Measurements from ENCODE around the gene DIS3L. TPM values are rescaled to one million over a fixed set of nuclear protein-coding genes. Genes with fewer than 3 reads are reported as not detected.

The DIS3L gene
- total RNA-seq, 2 donors from 2014 or later: 23.6 to 54.7 TPM

DNA sequence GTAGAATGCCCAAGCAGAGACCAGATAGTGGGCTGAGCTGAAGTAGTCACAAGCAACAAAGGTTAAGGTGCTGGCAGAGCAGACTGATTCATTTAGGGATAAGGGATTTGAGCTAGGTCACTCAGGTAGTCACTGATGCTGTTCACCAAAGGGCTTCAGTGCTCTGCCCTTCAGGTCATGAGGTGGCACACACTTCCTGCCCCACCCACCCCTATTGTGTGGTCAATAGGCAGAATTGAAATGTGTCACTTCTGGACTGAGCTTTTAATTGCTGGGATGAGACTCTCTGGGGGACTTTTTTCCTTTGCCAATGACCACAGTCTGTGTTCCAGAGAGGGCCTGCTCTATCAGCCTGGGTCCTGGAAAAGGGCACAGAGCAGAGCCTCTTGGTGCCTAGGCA, 2.9 kb upstream of the DIS3L start:
- H3K27ac ChIP-seq: no peak overlapping the region
- H3K27me3 ChIP-seq: no peaks in the 10 kb centered on the region
- H3K4me1 ChIP-seq: peaks cover 0 to 31% of the 10 kb centered on the region in 2 donors
- no peaks in the 10 kb centered on the region for H3K9me3 ChIP-seq
- TF ChIP-seq, protein P1, sequence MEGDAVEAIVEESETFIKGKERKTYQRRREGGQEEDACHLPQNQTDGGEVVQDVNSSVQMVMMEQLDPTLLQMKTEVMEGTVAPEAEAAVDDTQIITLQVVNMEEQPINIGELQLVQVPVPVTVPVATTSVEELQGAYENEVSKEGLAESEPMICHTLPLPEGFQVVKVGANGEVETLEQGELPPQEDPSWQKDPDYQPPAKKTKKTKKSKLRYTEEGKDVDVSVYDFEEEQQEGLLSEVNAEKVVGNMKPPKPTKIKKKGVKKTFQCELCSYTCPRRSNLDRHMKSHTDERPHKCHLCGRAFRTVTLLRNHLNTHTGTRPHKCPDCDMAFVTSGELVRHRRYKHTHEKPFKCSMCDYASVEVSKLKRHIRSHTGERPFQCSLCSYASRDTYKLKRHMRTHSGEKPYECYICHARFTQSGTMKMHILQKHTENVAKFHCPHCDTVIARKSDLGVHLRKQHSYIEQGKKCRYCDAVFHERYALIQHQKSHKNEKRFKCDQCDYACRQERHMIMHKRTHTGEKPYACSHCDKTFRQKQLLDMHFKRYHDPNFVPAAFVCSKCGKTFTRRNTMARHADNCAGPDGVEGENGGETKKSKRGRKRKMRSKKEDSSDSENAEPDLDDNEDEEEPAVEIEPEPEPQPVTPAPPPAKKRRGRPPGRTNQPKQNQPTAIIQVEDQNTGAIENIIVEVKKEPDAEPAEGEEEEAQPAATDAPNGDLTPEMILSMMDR (IDR thresholded peaks at IDR 0.05): no peak
- H3K36me3 ChIP-seq: no peaks in the 10 kb centered on the region
- no peak for DNase-seq (ENCODE audit: low spot score)
- H3K4me3 ChIP-seq: no peak overlapping the region

DNA sequence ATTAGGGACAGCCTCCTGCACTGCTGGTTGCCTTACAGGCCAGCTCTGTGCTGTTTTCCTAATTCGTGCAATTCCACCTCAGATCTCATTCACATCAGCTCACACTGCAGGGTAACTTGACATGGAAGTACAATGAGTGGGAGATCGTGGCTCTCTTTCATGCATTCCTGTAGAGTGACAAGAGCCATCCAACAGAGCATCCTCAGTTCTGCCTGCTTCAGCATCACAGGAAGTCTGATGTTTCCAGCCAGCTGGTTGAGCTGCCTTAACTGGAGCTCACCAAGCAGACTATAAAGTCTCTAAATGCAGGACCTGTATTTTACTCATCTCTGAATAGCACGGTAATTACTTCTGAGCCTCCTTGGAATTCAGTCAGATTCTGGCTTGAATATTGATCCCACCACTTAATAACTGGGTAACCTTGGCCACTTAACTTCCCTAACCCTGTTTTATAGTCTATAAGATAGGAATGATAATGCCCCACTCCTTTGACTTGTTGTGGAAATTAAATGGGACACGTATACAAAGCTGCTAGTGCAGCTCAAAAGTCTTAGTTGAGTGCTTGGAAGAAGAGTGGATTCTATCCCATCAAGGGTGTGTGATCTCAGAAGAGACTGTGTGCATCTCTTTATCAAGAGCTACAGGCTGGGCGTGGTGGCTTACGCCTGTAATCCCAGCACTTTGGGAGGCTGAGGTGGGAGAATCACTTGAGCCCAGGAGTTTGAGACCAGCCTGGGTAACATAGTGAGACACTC, 1.4 kb upstream of the DIS3L start:
- no peaks in the 10 kb centered on the region for H3K27me3 ChIP-seq
- H3K36me3 ChIP-seq: no peaks in the 10 kb centered on the region
- H3K27ac ChIP-seq: no peak overlapping the region
- TF ChIP-seq, protein P1 (IDR thresholded peaks at IDR 0.05): no peak
- no peaks in the 10 kb centered on the region for H3K9me3 ChIP-seq
- no peak for DNase-seq (ENCODE audit: low spot score)
- H3K4me3 ChIP-seq: no peak overlapping the region
- H3K4me1 ChIP-seq: peaks cover 0 to 32% of the 10 kb centered on the region in 2 donors

DNA sequence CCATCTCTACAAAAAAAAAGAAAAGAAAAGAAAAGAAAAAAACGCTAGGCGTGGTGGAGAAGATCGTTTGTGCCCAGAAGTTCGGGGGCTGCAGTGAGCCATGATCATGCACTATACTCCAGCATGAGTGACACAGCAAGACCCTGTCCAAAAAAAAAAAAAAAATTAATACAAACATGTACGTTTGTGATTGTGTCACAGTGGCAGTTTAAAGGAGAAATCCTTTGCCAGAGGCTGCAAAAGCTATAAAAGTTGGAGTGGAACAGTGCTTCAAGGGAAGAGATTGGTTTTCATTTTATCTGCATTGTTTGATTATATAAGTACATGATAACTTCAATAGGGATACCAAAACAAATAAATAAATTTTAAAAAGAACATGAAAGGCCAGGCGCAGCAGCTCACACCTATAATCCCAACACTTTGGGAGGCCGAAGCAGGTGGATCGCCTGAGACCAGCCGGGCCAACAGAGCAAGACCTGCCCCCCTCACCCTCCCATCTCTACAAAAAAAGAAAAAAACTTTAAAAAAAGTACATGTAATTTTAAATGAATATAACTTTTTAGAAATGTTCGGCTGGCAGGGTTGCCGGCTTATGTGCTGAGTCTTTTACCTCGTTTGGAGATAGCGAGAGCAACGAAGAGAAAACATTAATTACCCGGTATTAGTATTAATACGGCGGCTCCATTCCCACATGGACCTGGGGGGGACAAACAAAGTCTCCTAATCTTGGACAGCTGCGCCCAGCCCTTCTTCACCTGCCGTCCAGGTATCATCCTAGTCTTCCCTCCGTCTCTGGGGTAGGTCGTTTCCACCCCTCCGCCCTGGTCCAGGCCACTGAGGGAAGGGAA, 573 bp upstream of the DIS3L start:
- Histone ChIP-seq H3K36me3 (no peaks in the 10 kb centered on the region), H3K27ac (peak overlapping the region; percentile 89 to 92), H3K4me3 (peak overlapping the region; percentile 59 to 78), H3K4me1 (peaks cover 0 to 32% of the 10 kb centered on the region in 2 donors), H3K27me3 (no peaks in the 10 kb centered on the region), H3K9me3 (no peaks in the 10 kb centered on the region)
- TF ChIP-seq, protein P1 (IDR thresholded peaks at IDR 0.05): no peak
- DNase-seq (ENCODE audit: low spot score): no peak

DNA sequence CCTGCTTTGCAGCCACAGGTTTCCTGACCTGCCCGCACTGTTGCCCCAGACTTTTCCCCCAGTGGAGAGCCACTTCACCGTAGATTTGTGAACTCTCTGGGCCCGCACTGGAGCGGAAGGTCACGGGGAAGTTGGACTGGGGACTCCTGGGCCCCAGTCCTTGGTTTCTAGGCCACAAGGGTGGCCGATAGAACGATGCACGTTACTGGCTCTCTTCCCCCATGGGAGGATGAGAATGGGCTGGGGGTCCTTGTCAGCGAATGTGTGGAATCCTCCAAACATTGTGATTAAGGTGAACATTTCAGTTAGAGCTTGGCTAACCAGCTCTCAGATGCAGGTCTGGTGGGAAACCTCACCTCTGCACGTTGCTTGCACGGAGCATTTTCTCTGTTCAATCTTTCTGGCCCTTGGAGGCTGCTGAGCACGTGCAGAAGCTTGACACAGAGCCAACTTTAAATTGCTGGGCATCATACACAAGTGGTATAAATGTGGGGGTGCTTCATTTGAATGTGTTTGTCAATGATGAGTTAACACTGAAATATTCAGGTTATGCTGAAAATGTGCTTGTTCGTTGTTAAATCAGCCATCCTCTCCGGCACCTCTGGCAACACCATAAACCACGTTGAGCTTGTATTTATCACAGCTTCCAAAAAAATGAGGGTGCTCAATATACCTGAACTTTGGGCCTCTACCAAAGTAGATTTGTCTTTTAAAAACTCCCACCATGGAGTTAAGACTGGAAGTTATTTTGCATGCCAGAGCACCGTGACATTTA, 976 bp downstream of the DIS3L start:
- peak overlapping the region; percentile 89 to 92 for H3K27ac ChIP-seq
- H3K27me3 ChIP-seq: no peaks in the 10 kb centered on the region
- TF ChIP-seq, protein P1 (IDR thresholded peaks at IDR 0.05): no peak
- no peaks in the 10 kb centered on the region for H3K9me3 ChIP-seq
- DNase-seq (ENCODE audit: low spot score): peak; percentile 58
- H3K4me3 ChIP-seq: peak overlapping the region; percentile 59 to 78
- H3K4me1 ChIP-seq: peaks cover 0 to 32% of the 10 kb centered on the region in 2 donors
- H3K36me3 ChIP-seq: no peaks in the 10 kb centered on the region

DNA sequence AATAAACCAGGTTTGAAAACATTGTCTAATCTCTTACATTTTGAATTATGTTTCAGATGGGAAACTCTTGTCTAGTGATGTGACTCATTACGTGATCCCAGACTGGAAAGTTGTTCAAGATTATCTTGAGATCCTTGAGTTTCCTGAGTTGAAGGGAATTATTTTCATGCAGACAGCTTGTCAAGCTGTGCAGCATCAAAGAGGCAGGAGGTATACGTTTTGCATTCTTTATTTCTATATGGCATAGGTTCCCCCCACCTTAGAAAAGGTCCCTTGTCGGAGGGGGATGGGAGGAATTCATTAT, 1.5 kb downstream of the DIS3L start:
- no peak for DNase-seq (ENCODE audit: low spot score)

More for the DNA sequence above, 1.5 kb downstream of the DIS3L start:
- Histone ChIP-seq H3K9me3 (no peaks in the 10 kb centered on the region), H3K27ac (no peak overlapping the region), H3K4me1 (peaks cover 0 to 32% of the 10 kb centered on the region in 2 donors), H3K4me3 (no peak overlapping the region), H3K36me3 (no peaks in the 10 kb centered on the region), H3K27me3 (no peaks in the 10 kb centered on the region)
- TF ChIP-seq, protein P1 (IDR thresholded peaks at IDR 0.05): no peak
